GM12864 (cell line): ENCODE data around the gene CAMK2A.

Experiments
- DNase-seq: peaks from one replicate; pipeline ENCODE4 v3.0.0-alpha.2; 2011; ENCODE audit warnings: low read depth
- H3K4me3 ChIP-seq: 2 replicates; pipeline ENCODE4 v1.5.1; 2011; ENCODE audit warnings: mild to moderate bottlenecking, low read depth, low read length, control low read depth
- TF ChIP-seq, protein P1 (sequence below): IDR thresholded peaks from 2 replicates; pipeline ENCODE4 v1.5.1; 2011; ENCODE audit warnings: low read depth, mild to moderate bottlenecking, moderate library complexity, low read length, control low read depth, inconsistent platforms; ENCODE audit errors: missing control alignments

The CAMK2A gene

GRCh38 chr5:150322202-150322601 is 32.6 kb upstream of the CAMK2A start:
- no peak overlapping the region for H3K4me3 ChIP-seq
- TF ChIP-seq, protein P1, sequence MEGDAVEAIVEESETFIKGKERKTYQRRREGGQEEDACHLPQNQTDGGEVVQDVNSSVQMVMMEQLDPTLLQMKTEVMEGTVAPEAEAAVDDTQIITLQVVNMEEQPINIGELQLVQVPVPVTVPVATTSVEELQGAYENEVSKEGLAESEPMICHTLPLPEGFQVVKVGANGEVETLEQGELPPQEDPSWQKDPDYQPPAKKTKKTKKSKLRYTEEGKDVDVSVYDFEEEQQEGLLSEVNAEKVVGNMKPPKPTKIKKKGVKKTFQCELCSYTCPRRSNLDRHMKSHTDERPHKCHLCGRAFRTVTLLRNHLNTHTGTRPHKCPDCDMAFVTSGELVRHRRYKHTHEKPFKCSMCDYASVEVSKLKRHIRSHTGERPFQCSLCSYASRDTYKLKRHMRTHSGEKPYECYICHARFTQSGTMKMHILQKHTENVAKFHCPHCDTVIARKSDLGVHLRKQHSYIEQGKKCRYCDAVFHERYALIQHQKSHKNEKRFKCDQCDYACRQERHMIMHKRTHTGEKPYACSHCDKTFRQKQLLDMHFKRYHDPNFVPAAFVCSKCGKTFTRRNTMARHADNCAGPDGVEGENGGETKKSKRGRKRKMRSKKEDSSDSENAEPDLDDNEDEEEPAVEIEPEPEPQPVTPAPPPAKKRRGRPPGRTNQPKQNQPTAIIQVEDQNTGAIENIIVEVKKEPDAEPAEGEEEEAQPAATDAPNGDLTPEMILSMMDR, result no peak
- no peak for DNase-seq

DNA sequence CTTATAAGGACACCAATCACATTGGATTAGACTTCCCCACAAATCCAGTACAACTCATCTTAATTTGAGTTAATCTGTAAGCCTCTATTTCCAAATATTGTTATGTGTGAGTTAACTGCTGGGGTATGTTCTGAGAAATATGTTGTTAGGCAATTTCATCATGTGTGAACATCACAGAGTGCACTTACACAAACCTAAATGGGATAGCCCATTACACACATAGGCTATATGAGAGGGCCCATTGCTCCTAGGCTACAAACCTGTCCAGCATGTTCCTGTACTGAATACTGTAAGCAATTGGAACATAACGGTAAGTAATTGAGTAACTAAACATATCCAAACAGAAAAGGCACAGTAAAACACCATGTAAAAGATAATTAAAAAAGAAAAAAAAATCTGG is 32.2 kb upstream of the CAMK2A start:
- TF ChIP-seq, protein P1, result no peak
- no peak for DNase-seq
- H3K4me3 ChIP-seq, result no peak overlapping the region

DNA sequence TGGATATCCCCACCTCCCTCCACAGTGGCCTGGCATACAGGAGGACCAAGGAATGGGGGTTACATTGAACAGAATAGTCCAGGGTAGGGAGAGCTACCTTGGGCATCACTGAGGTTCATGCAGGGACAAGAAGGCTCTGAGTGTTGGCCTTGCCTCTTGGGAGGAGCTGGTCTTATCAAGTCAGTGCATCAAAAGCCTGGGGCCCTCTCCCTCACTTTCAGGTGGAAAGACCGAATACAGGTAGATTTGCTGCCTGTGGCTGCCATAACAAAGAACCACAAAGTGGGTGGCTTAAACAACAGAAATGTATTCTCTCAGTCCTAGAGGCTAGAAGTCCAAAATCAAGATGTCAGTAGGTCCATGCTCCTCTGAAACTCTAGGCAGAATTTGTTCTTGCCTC is 31.6 kb upstream of the CAMK2A start:
- H3K4me3 ChIP-seq, result no peak overlapping the region
- no peak for DNase-seq
- TF ChIP-seq, protein P1, result no peak

- no peak for DNase-seq
- TF ChIP-seq, protein P1, result no peak
These were observed 30.6 kb upstream of the CAMK2A start for GRCh38 chr5:150320044-150320613.

DNA sequence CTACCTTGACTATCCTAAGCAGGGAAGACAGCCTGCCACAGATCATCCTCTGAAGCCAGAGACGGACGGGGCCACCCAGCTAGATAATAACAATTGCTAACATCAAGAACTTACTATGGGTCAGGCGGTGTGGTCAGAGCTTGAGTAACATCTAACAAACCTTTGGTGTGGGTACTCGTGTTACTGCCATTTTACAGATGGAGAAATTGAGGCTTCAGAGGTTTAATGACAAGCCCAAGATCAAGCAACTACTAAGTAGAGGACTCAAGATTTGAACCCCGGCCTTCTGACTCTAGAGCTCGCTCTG is 29.9 kb upstream of the CAMK2A start:
- no peak for DNase-seq
- H3K4me3 ChIP-seq, result no peak overlapping the region
- TF ChIP-seq, protein P1, result no peak

More at GRCh38 chr5:150320044-150320613, 30.6 kb upstream of the CAMK2A start:
- no peak overlapping the region for H3K4me3 ChIP-seq

GRCh38 chr5:150318613-150319483 is 29.3 kb upstream of the CAMK2A start:
- TF ChIP-seq, protein P1, result no peak
- no peak for DNase-seq
- no peak overlapping the region for H3K4me3 ChIP-seq
